Esophagus squamous epithelium (tissue), 4 donors: ENCODE results near the gene NKAIN4.

ENCODE experiments used
- POLR2A ChIP-seq, 4 donors: fragments of 450-650 bp; IDR thresholded peaks; one replicate each; pipeline ENCODE4 v1.6.1; 2017; ENCODE audit warnings: antibody characterized with exemption in 4 of 4, mild to moderate bottlenecking in 4 of 4, moderate library complexity in 3 of 4
- TF ChIP-seq, protein P1 (sequence below), 6 experiments: fragments of 450-650 bp in 4 of 6; fragments of 200-600 bp in 2 of 6; sonication (generic) in 2 of 6; IDR thresholded peaks; one replicate each; pipeline ENCODE4 v1.5.1; 2016 to 2019; ENCODE audit warnings: antibody characterized with exemption in 6 of 6, mild to moderate bottlenecking in 4 of 6, moderate library complexity in 4 of 6

DNA sequence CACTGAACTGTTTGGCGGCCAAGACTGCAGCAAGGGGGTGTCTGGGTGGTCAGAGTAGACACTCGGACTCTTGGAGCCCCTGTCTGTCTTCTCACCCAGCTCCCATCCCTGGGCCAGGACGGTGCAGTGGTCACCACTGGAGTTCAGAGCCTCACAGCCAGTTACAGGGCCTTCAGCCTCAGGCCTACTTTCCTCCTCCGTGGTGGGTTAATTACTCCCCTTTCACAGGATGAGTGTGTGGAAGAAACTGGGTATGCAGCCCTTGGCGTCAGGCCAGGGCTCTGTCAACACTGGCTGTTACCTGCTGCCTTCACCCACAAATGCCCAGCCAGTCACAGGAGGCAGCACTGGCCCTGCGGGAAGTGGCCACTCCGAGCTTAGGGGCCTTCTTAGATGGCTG is 36.6 kb downstream of the NKAIN4 start:
- TF ChIP-seq POLR2A (IDR thresholded peaks at IDR 0.05): no peak
- TF ChIP-seq, protein P1, sequence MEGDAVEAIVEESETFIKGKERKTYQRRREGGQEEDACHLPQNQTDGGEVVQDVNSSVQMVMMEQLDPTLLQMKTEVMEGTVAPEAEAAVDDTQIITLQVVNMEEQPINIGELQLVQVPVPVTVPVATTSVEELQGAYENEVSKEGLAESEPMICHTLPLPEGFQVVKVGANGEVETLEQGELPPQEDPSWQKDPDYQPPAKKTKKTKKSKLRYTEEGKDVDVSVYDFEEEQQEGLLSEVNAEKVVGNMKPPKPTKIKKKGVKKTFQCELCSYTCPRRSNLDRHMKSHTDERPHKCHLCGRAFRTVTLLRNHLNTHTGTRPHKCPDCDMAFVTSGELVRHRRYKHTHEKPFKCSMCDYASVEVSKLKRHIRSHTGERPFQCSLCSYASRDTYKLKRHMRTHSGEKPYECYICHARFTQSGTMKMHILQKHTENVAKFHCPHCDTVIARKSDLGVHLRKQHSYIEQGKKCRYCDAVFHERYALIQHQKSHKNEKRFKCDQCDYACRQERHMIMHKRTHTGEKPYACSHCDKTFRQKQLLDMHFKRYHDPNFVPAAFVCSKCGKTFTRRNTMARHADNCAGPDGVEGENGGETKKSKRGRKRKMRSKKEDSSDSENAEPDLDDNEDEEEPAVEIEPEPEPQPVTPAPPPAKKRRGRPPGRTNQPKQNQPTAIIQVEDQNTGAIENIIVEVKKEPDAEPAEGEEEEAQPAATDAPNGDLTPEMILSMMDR (IDR thresholded peaks at IDR 0.05): no peak
